DOHH2 (cell line): ENCODE measurements around the gene TSSK2.

ENCODE experiments used
- H3F3A ChIP-seq: fragments of 200-600 bp; sonication (generic), shearing (Covaris generic); 2 replicates; pipeline ENCODE4 v1.6.0; 2016; ENCODE audit warnings: antibody characterized with exemption, mild to moderate bottlenecking; ENCODE audit not compliant: control insufficient read depth, insufficient read depth
- H3K27ac ChIP-seq: fragments of 200-600 bp; sonication (generic); 2 replicates; pipeline ENCODE4 v1.5.1; 2014; ENCODE audit warnings: low read depth, mild to moderate bottlenecking, low read length, moderate library complexity
- H3K27me3 ChIP-seq: fragments of 200-600 bp; sonication (generic); 2 replicates; pipeline ENCODE4 v1.6.1; 2014; ENCODE audit warnings: mild to moderate bottlenecking, low read length, mixed read lengths; ENCODE audit not compliant: control insufficient read depth
- H3K36me3 ChIP-seq: fragments of 200-600 bp; sonication (generic); 2 replicates; pipeline ENCODE4 v1.6.1; 2014; ENCODE audit warnings: mild to moderate bottlenecking, low read length, moderate library complexity, mixed read lengths; ENCODE audit not compliant: control insufficient read depth
- H3K4me1 ChIP-seq: fragments of 200-600 bp; sonication (generic); 2 replicates; pipeline ENCODE4 v1.6.1; 2014; ENCODE audit warnings: mild to moderate bottlenecking, low read length, mixed read lengths; ENCODE audit not compliant: control insufficient read depth
- H3K4me2 ChIP-seq: fragments of 200-600 bp; sonication (generic); 2 replicates; pipeline ENCODE4 v1.6.0; 2014; ENCODE audit warnings: mild to moderate bottlenecking, low read length, moderate library complexity
- H3K4me3 ChIP-seq: fragments of 200-600 bp; sonication (generic); 2 replicates; pipeline ENCODE4 v1.5.1; 2014; ENCODE audit warnings: mild to moderate bottlenecking, low read length, mixed read lengths
- H3K79me2 ChIP-seq: fragments of 200-600 bp; sonication (generic); 2 replicates; pipeline ENCODE4 v1.6.1; 2014; ENCODE audit warnings: mild to moderate bottlenecking, low read length, mixed read lengths; ENCODE audit not compliant: control insufficient read depth
- H3K9me2 ChIP-seq: fragments of 200-600 bp; sonication (generic); replicated peaks from 2 replicates; pipeline ENCODE4 v1.6.1; 2014; ENCODE audit warnings: mild to moderate bottlenecking, low read length, mixed read lengths; ENCODE audit not compliant: control insufficient read depth
- H3K9me3 ChIP-seq: fragments of 200-600 bp; sonication (generic); 2 replicates; pipeline ENCODE4 v1.6.1; 2014; ENCODE audit warnings: antibody characterized with exemption, low read length, mixed read lengths; ENCODE audit not compliant: control insufficient read depth, insufficient read depth
- H4K20me1 ChIP-seq: fragments of 200-600 bp; sonication (generic); 2 replicates; pipeline ENCODE4 v1.6.0; 2014; ENCODE audit warnings: low read depth, mild to moderate bottlenecking, antibody characterized with exemption, low read length, moderate library complexity; ENCODE audit not compliant: control insufficient read depth, insufficient read depth
- EZH2phosphoT487 ChIP-seq: fragments of 200-600 bp; sonication (generic); IDR thresholded peaks from 2 replicates; pipeline ENCODE4 v1.6.1; 2017; ENCODE audit warnings: borderline replicate concordance, mild to moderate bottlenecking, antibody characterized with exemption, low read length, moderate library complexity, mixed read lengths
- TF ChIP-seq, protein P1 (sequence below): fragments of 200-600 bp; sonication (generic); IDR thresholded peaks from one replicate; pipeline ENCODE4 v1.5.1; 2014; ENCODE audit warnings: antibody characterized with exemption, mild to moderate bottlenecking, low read depth, low read length; ENCODE audit not compliant: poor library complexity, severe bottlenecking

Gene TSSK2

GRCh38 chr22:19178657-19179496 is 47.8 kb downstream of the TSSK2 start, which contains the start of gene SLC25A1:
Gene SLC25A1, minus strand, starts transcription at chr22:19178736. Its CDS starts 63 bp downstream, at chr22:19178673.
- Histone ChIP-seq H3K36me3 (peaks cover 36% of the 10 kb centered on the region), H3K4me1 (peaks cover 48% of the 10 kb centered on the region), H3K27ac (peak within 1 kb of the TSS; percentile 61), H3K9me2 (no peaks in the 10 kb centered on the region), H3K4me2 (peak within 1 kb of the TSS; percentile 92), H3K9me3 (no peaks in the 10 kb centered on the region), H3K4me3 (peak within 1 kb of the TSS; percentile 85), H3K27me3 (no peaks in the 10 kb centered on the region; the same call in 1 of the 2 replicates), H3F3A (peaks cover 3% of the 10 kb centered on the region), H3K79me2 (peaks cover 45% of the 10 kb centered on the region), H4K20me1 (peaks cover 3% of the 10 kb centered on the region; the same call in 1 of the 2 replicates)
- TF ChIP-seq, protein P1, sequence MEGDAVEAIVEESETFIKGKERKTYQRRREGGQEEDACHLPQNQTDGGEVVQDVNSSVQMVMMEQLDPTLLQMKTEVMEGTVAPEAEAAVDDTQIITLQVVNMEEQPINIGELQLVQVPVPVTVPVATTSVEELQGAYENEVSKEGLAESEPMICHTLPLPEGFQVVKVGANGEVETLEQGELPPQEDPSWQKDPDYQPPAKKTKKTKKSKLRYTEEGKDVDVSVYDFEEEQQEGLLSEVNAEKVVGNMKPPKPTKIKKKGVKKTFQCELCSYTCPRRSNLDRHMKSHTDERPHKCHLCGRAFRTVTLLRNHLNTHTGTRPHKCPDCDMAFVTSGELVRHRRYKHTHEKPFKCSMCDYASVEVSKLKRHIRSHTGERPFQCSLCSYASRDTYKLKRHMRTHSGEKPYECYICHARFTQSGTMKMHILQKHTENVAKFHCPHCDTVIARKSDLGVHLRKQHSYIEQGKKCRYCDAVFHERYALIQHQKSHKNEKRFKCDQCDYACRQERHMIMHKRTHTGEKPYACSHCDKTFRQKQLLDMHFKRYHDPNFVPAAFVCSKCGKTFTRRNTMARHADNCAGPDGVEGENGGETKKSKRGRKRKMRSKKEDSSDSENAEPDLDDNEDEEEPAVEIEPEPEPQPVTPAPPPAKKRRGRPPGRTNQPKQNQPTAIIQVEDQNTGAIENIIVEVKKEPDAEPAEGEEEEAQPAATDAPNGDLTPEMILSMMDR = no peak
- TF ChIP-seq EZH2phosphoT487 = no peak

DNA sequence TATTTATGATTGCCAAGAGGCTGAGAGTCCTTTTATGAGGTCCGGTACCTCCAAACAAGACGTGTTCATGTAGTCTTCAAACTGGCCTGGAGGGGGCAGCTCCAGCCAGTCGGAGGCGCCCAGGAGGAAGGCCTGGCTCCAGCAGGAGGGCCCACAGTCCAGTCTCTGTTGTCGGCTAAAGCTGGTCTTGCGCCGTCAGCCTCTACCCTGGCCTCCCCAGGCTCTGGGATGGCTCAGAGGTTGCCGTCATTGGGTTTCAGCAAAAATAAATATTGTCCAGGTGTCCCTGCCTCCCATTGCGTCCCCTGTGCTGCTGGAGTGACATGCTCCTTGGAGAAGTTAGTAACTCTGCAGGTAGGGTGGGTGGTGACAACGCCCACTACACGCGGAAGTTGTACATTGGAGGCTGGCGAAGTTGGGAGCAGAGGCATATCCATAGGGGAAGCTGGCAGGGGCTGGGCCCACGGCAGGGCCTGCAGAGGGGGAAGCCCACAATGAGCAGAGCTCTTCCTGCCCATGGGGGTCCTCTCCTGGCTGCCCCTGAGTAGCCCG is 48.5 kb downstream of the TSSK2 start:
- H3F3A ChIP-seq = no peaks in the 10 kb centered on the region
- no peaks in the 10 kb centered on the region; the same call in 1 of the 2 replicates for H3K27me3 ChIP-seq
- H3K79me2 ChIP-seq = peaks cover 38% of the 10 kb centered on the region
- no peaks in the 10 kb centered on the region for H3K9me3 ChIP-seq
- H3K9me2 ChIP-seq = no peaks in the 10 kb centered on the region
- TF ChIP-seq, protein P1 = peak; percentile 81
- no peak for TF ChIP-seq EZH2phosphoT487
- peaks cover 31% of the 10 kb centered on the region for H3K36me3 ChIP-seq
- peak overlapping the region; percentile 92 for H3K4me2 ChIP-seq
- peaks cover 3% of the 10 kb centered on the region; the same call in 1 of the 2 replicates for H4K20me1 ChIP-seq
- peak overlapping the region; percentile 61 for H3K27ac ChIP-seq
- H3K4me1 ChIP-seq = peaks cover 45% of the 10 kb centered on the region
- H3K4me3 ChIP-seq = peak overlapping the region; percentile 85

- H3K36me3 ChIP-seq = peaks cover 25% of the 10 kb centered on the region
- H3K27me3 ChIP-seq = no peaks in the 10 kb centered on the region; the same call in 1 of the 2 replicates
- H3K4me3 ChIP-seq = no peak overlapping the region
- no peak overlapping the region for H3K27ac ChIP-seq
- H3K4me2 ChIP-seq = no peak overlapping the region
- TF ChIP-seq EZH2phosphoT487 = no peak
- TF ChIP-seq, protein P1 = no peak
- H3K79me2 ChIP-seq = peaks cover 31% of the 10 kb centered on the region
- no peaks in the 10 kb centered on the region for H3F3A ChIP-seq
- H3K9me3 ChIP-seq = no peaks in the 10 kb centered on the region
- no peaks in the 10 kb centered on the region for H3K9me2 ChIP-seq
- peaks cover 2% of the 10 kb centered on the region; the same call in 1 of the 2 replicates for H4K20me1 ChIP-seq
- H3K4me1 ChIP-seq = peaks cover 38% of the 10 kb centered on the region
Observed at GRCh38 chr22:19180234-19180633, 49.1 kb downstream of the TSSK2 start.
